ENCODE measurements around the gene OSBPL2. TPM values are rescaled to one million over a fixed set of nuclear protein-coding genes. Genes with fewer than 3 reads are reported as not detected.

OSBPL2 gene
- total RNA-seq, 1 experiment from 2014 or later, result 20.1 TPM

- no peak for DNase-seq (ENCODE audit: low spot score)
Measured at GRCh38 chr20:62282877-62283503, 44.7 kb downstream of the OSBPL2 start.

- no peak for DNase-seq (ENCODE audit: low spot score)
Measured at GRCh38 chr20:62284448-62284847, 46.1 kb downstream of the OSBPL2 start.

- no peak for DNase-seq (ENCODE audit: low spot score)
Measured at GRCh38 chr20:62285151-62285550, 46.8 kb downstream of the OSBPL2 start.

DNA sequence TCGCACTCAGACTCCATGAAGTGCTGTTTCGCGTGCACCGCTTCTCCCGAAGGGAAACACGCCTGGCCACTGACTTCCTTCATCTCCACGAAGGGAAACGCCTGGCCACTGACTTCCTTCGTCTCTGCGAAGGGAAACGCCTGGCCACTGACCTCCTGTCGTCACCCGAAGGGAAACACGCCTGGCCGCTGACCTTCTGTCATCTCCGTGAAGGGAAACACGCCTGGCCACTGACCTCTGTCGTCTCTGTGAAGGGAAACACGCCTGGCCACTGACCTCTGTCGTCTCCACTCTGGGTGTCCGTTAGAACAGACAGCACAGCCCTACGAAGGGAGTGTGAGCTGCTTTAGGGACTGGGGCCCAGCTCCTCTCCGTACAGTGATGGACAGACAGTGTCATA, 47.4 kb downstream of the OSBPL2 start:
- DNase-seq (ENCODE audit: low spot score), result no peak

- no peak for DNase-seq (ENCODE audit: low spot score)
Measured at GRCh38 chr20:62286493-62287064, 48.3 kb downstream of the OSBPL2 start.

- DNase-seq (ENCODE audit: low spot score), result no peak
Measured at GRCh38 chr20:62287129-62287528, 48.8 kb downstream of the OSBPL2 start.

DNA sequence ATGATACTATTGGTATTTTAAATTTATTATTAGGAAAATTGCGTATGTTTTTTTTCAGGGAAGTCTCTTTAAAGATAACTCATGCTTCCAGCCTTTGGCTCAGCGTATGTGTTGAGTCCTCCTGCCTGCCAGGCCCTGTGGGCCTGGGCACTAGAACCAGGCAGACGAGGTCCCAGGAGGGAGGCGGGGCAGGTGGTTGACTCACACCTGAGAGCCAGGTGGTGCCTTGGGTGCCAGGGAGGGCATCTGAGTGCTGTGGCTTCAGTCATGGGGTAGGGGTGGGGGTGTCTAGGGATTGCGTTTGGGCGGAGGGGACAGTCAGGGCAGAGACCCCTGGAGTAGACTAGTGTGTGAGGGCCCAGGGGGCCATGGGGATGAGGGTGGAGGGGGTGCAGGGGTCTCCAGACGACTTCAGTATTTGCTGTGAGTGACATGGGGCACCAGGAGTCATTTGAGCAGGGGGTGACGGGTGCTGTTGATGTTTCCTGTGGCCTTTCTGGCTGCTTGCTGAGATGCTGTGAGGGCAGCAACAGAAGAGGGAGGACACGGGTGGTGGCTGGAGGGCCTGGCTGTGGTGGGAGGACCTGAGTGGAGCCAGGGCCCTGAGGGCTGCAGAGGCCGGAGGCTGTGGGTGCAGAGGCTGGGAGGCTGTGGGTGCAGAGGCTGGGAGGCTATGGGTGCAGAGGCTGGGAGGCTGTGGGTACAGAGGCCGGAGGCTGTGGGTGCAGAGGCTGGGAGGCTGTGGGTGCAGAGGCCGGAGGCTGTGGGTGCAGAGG, 49.6 kb downstream of the OSBPL2 start:
- DNase-seq (ENCODE audit: low spot score), result no peak

GRCh38 chr20:62288535-62289105, 50.3 kb downstream of the OSBPL2 start:
- no peak for DNase-seq (ENCODE audit: low spot score)

- no peak for DNase-seq (ENCODE audit: low spot score)
Measured at GRCh38 chr20:62289131-62289530, 50.8 kb downstream of the OSBPL2 start.

DNA sequence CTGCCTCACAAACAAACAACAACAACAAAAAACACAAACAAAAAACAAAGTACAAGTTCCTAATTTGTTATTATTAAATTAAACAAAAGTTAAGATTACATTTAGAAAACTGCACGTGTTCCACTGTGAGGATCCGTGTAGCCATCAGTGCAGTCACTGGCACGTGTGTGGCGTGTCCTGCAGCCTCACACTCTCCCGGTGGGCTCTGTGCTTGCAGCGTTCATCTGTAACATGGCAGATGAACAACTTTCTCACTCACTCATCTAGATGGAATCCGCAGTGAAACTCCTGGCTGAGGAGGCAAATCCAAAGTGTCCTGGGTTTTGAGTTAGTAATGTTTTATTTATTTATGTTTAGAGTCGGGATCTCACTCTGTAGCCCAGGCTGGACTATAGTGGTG, 51.6 kb downstream of the OSBPL2 start:
- DNase-seq (ENCODE audit: low spot score), result no peak

DNA sequence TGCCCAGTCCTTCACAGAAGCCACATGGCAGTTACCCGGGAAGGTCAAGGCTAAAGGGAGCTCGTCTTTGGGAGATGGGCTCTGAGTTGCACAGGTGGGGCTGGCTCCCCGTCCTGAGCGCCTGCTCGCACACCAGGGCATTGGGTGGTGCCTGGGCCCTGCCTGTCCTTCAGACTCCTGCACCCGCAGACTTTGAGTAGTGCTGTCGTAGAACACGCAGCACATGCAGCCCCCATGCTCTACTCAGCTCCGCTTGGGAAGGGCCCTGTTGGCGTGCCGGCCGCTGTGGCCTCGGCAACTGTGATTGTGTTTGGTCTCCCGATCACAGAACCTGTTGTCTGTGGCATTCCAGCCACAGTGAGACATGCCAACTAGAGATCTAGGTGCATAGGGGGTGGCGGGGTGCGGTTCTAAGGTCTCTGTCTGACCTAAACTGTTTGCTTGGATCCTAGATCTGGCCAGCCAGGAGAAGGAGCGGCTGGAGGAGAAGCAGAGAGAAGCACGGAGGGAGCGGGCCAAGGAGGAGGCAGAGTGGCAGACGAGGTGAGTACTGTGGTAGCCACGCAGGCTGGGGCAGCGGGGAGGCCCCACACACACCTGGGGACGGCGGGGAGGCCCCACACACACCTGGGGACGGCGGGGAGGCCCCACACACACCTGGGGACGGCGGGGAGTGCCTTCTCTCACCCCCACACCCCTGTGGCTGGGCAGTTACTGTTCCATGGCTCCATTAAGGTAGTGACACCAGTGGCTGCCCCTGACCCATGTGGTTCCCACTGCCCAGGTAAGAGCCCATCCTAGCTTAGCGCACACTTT, 53.1 kb downstream of the OSBPL2 start:
- no peak for DNase-seq (ENCODE audit: low spot score)

- no peak for DNase-seq (ENCODE audit: low spot score)
Measured at GRCh38 chr20:62292108-62292507, 53.8 kb downstream of the OSBPL2 start.

GRCh38 chr20:62293111-62293784, 54.9 kb downstream of the OSBPL2 start:
- no peak for DNase-seq (ENCODE audit: low spot score)

- DNase-seq (ENCODE audit: low spot score), result no peak
Measured at GRCh38 chr20:62293946-62294345, 55.6 kb downstream of the OSBPL2 start.

- DNase-seq (ENCODE audit: low spot score), result no peak
Measured at GRCh38 chr20:62294516-62294915, 56.2 kb downstream of the OSBPL2 start.

GRCh38 chr20:62296724-62297448, 58.6 kb downstream of the OSBPL2 start:
- no peak for DNase-seq (ENCODE audit: low spot score)

- no peak for DNase-seq (ENCODE audit: low spot score)
Measured at GRCh38 chr20:62297449-62298227, 59.3 kb downstream of the OSBPL2 start.

DNA sequence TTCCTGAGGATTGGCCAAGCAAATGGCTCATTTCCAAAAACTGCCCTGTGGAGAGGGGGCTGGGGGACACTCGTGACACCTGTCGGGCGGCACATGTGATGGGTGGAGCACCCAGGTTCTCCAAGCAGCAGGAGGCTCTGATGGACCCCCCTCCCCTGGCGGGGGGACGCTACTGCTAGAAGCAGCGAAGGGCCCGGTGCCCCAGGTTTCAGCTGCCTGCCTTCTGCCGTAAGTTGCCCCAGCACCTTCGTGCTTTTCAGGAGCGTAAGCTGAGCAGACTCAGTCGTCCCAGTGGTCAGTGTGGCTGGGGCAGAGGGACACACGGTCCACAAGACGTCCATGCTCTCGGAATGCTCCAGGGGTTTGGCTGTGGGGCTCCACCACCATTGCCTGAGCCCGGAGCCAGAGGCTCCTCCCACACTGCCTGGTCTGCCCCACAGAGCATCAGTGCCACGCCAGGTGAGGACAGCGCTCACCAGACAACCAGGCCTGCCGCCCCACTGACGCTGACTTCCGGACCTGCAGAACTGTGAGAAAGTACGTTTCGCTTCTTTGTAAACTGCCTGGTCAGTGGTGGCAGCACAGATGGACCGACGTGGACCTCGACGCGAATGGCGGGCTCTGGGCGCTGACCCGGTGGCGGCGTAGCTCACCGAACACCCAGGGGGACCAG, 60.4 kb downstream of the OSBPL2 start:
- DNase-seq (ENCODE audit: low spot score), result no peak

- DNase-seq (ENCODE audit: low spot score), result no peak
Measured at GRCh38 chr20:62299666-62300236, 61.4 kb downstream of the OSBPL2 start.
